IPS DF 6.9 (cell line): ENCODE results near the gene TBC1D7.

ENCODE experiments used
- DNase-seq: peaks from one replicate; pipeline ENCODE4 v3.0.0-alpha.2; 2013; ENCODE audit warnings: low read depth, low spot score
- H3K27ac ChIP-seq: one replicate; pipeline ENCODE4 v1.5.1; 2013; ENCODE audit warnings: low read length, control low read depth
- H3K27me3 ChIP-seq: 2 replicates; pipeline ENCODE4 v1.6.1; 2013; ENCODE audit warnings: mild to moderate bottlenecking, low read length; ENCODE audit not compliant: control insufficient read depth, insufficient read depth
- H3K36me3 ChIP-seq: 2 replicates; pipeline ENCODE4 v1.6.1; 2013; ENCODE audit warnings: low read length; ENCODE audit not compliant: control insufficient read depth, insufficient read depth
- H3K4me1 ChIP-seq: 2 replicates; pipeline ENCODE4 v1.6.1; 2013; ENCODE audit warnings: low read length; ENCODE audit not compliant: control insufficient read depth, insufficient read depth
- H3K4me3 ChIP-seq: 2 replicates; pipeline ENCODE4 v1.5.1; 2013; ENCODE audit warnings: mild to moderate bottlenecking, low read length
- H3K9me3 ChIP-seq: 2 replicates; pipeline ENCODE4 v1.6.1; 2013; ENCODE audit warnings: low read length, inconsistent platforms; ENCODE audit not compliant: control insufficient read depth, insufficient read depth
- WGBS: extraction: QIAGEN DNeasy Blood & Tissue Kit; methylation state at CpG from one replicate; pipeline ENCODE4 v1.1.7; 2013; ENCODE audit warnings: mixed read lengths, missing lambda C conversion rate; ENCODE audit not compliant: insufficient read length, insufficient coverage; 5-methylcytosine and 5-hydroxymethylcytosine counted together

Gene TBC1D7

GRCh38 chr6:13284646-13285045, 43.7 kb downstream of the TBC1D7 start:
- no peak for DNase-seq
- WGBS: no CpG with 5 or more reads among the region's 6 CpGs
- no peaks in the 10 kb centered on the region for H3K36me3 ChIP-seq
- peaks cover 2% of the 10 kb centered on the region; the same call in 1 of the 2 replicates for H3K4me1 ChIP-seq
- H3K9me3 ChIP-seq: no peaks in the 10 kb centered on the region; the same call in 1 of the 2 replicates
- H3K4me3 ChIP-seq: no peak overlapping the region
- no peaks in the 10 kb centered on the region for H3K27me3 ChIP-seq
- H3K27ac ChIP-seq: no peak overlapping the region

DNA sequence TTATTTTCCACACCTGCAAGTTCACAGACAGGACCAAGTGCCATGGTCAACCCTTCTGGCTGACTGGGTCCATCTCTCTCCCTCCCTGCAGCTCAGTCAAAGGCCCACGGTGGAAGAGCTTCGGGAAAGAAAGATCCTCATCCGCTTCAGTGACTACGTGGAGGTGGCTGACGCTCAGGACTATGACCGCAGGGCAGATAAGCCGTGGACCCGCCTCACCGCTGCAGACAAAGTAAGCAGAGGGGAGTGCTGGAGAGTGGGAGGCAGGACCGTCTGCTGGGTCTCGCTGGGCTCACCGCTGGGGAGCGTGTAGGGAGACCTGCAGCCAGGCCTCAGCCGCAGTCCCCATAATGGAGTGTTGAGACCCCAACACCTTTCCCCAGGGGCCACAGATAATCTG, 45.0 kb downstream of the TBC1D7 start:
- no peak for DNase-seq
- Histone ChIP-seq H3K36me3 (no peaks in the 10 kb centered on the region), H3K4me1 (peaks cover 2% of the 10 kb centered on the region; the same call in 1 of the 2 replicates), H3K4me3 (no peak overlapping the region), H3K27ac (no peak overlapping the region), H3K27me3 (no peaks in the 10 kb centered on the region), H3K9me3 (no peaks in the 10 kb centered on the region; the same call in 1 of the 2 replicates)
- WGBS: no CpG with 5 or more reads among the region's 14 CpGs

DNA sequence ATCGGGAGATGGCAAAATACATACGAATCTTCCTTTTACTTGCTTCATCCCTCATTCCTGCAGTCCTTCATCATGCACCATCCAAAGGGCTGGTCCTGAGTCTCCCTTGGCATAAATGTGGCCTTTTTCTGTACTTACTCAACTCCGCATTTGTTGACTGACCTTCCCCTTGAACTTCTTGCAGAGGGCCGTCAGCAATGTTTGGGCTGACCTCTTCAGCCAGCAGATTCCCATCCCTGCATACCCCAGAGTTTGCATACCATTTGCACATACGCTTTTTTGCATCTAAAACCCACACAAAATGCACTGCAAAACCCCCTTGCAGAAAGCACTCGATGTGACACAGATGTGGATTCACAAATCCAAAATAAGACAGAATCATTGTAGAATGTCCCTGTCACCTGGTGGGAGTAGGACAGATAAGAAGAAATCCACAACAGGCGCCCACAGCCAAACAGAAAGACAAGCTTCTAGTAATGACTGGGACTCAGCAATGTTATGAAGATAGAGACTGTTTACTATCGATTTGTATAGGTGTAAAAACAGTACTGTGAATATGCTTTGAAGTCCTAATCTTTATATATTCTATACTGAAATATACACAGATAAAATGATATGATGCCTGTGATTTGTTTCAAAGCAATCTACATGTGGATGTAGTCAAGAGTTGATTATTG, 45.8 kb downstream of the TBC1D7 start:
- no peak for DNase-seq
- H3K4me3 ChIP-seq: no peak overlapping the region
- H3K9me3 ChIP-seq: no peaks in the 10 kb centered on the region; the same call in 1 of the 2 replicates
- no peaks in the 10 kb centered on the region for H3K27me3 ChIP-seq
- peaks cover 2% of the 10 kb centered on the region; the same call in 1 of the 2 replicates for H3K4me1 ChIP-seq
- H3K36me3 ChIP-seq: no peaks in the 10 kb centered on the region
- no CpG with 5 or more reads among the region's 8 CpGs for WGBS
- no peak overlapping the region for H3K27ac ChIP-seq

DNA sequence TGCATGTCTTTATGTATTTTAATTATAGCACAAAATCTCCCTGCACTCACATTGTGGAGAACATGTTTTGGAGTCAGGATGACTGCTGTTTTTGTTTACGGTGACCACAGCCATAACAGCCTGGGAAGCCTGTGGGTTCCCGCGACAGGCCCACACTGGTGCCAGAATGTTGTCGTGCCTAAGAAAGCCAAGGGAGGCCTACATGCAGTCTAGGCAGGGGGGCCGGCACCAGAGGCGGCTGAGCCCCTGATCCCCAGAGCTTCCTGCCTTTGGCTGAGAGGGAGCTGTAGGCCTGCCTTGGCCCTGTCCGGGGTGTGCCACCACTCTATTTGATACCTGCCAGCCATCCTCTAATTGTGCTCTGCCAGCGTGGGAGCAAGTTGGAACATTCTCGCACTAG, 46.7 kb downstream of the TBC1D7 start:
- Histone ChIP-seq H3K27me3 (no peaks in the 10 kb centered on the region), H3K4me3 (no peak overlapping the region), H3K4me1 (peaks cover 2% of the 10 kb centered on the region; the same call in 1 of the 2 replicates), H3K9me3 (no peaks in the 10 kb centered on the region; the same call in 1 of the 2 replicates), H3K27ac (no peak overlapping the region), H3K36me3 (no peaks in the 10 kb centered on the region)
- WGBS: no CpG with 5 or more reads among the region's 9 CpGs
- no peak for DNase-seq

DNA sequence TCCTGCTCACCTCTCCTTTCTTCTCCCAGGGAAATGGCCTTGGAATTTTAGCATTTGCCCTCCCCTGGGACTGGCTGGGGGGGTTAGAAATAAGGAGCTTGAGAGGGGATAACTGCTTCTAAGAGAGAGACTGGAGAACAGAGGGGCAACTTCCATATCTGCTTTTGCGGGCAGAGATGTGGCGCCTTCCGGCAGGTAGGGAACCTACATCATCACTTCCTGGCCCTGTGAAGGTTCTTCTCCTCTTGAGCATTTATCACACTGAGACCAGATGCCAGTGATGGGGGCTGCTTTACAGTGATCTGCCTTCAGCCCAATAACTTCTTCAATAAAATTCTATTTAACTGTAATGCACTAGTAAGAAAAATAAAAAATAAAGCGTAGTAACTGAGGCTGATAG, 48.1 kb downstream of the TBC1D7 start:
- WGBS: no CpG with 5 or more reads among the region's 4 CpGs
- Histone ChIP-seq H3K36me3 (no peaks in the 10 kb centered on the region), H3K9me3 (no peaks in the 10 kb centered on the region)

DNA sequence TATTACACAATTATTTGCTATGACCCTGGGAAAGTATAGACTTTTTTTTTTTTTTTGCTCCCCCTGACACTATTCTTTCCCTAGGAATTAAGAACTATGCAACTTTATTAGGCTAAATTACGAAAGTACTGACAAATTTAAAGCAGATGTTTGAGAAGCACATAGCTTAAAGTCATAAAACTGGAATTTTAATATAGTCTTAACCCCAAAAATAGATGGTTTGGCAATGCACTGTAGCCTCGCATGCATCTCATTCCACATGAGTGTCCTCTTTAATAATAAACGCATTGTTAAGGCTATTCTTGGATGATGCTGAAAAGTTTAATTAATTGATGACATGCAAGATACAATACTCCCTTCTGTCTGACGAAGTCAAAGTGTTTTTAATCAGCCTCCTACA, 49.3 kb downstream of the TBC1D7 start:
- Histone ChIP-seq H3K9me3 (no peaks in the 10 kb centered on the region), H3K36me3 (no peaks in the 10 kb centered on the region), H3K27me3 (no peaks in the 10 kb centered on the region), H3K4me1 (peaks cover 2% of the 10 kb centered on the region; the same call in 1 of the 2 replicates), H3K27ac (no peak overlapping the region), H3K4me3 (no peak overlapping the region)
- no peak for DNase-seq
- WGBS: no CpG with 5 or more reads among the region's 4 CpGs

More for the DNA sequence above, 48.1 kb downstream of the TBC1D7 start:
- H3K4me3 ChIP-seq: no peak overlapping the region
- no peak overlapping the region for H3K27ac ChIP-seq
- peaks cover 2% of the 10 kb centered on the region; the same call in 1 of the 2 replicates for H3K4me1 ChIP-seq
- no peak for DNase-seq
- no peaks in the 10 kb centered on the region for H3K27me3 ChIP-seq

DNA sequence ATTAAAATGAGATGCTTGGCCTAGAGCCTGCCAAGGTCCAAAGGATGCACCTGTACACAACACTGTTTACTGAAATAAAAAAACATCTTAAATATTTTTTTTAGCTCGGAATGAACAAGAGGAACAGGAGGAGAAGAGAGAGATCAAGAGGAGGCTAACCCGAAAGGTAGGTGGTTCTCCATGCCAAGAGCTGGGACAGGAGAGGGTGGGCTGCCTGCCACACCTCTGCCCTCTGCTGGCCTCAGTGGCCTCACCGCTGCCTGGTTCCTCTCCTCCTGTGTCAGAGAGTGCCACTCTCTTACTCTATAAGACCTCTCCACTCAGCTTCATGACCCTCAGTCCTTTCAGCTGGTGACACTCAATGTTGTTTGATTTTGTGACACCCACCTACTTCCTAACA, 50.2 kb downstream of the TBC1D7 start:
- no peaks in the 10 kb centered on the region for H3K36me3 ChIP-seq
- H3K27ac ChIP-seq: no peak overlapping the region
- peaks cover under 1% of the 10 kb centered on the region; the same call in 1 of the 2 replicates for H3K4me1 ChIP-seq
- H3K27me3 ChIP-seq: no peaks in the 10 kb centered on the region
- no CpG with 5 or more reads among the region's 3 CpGs for whole genome bisulfite sequencing
- H3K4me3 ChIP-seq: no peak overlapping the region
- no peaks in the 10 kb centered on the region for H3K9me3 ChIP-seq
- peak; percentile 20 for DNase-seq

DNA sequence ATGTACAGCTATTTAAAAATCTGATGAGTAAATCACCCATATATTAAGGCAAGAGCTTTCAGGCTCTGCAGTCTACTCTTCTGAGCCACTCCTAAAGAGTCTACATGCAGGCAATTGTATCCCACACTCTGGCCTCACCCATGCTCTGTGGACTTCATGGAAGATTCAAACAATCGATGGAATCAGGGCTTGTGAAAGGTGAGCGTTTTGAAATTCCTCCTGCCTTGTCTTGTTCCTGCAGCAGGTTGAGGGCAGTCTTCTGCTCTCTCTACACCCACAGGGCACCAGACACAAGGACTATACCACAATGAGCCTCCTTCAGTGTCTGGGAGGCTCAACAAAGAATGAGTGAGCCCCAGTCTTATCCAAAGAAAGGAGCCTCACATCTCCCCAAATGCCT, 51.1 kb downstream of the TBC1D7 start:
- Histone ChIP-seq H3K36me3 (no peaks in the 10 kb centered on the region), H3K27me3 (no peaks in the 10 kb centered on the region), H3K9me3 (no peaks in the 10 kb centered on the region), H3K4me3 (no peak overlapping the region), H3K27ac (no peak overlapping the region), H3K4me1 (no peaks in the 10 kb centered on the region)
- DNase-seq: no peak
- WGBS: no CpG with 5 or more reads among the region's 2 CpGs

GRCh38 chr6:13275435-13275989, 52.8 kb downstream of the TBC1D7 start:
- H3K4me3 ChIP-seq: no peak overlapping the region
- DNase-seq: no peak
- H3K27ac ChIP-seq: no peak overlapping the region
- no peaks in the 10 kb centered on the region for H3K36me3 ChIP-seq
- H3K4me1 ChIP-seq: 0 out of 2 replicates have a peak, but pooled peaks cover 1% of the 10 kb centered on the region
- no CpG with 5 or more reads among the region's 8 CpGs for WGBS
- no peaks in the 10 kb centered on the region for H3K27me3 ChIP-seq
- no peaks in the 10 kb centered on the region for H3K9me3 ChIP-seq

- Histone ChIP-seq H3K4me3 (no peak overlapping the region), H3K9me3 (no peaks in the 10 kb centered on the region), H3K27ac (no peak overlapping the region), H3K36me3 (no peaks in the 10 kb centered on the region), H3K4me1 (0 out of 2 replicates have a peak, but pooled peaks cover 1% of the 10 kb centered on the region), H3K27me3 (no peaks in the 10 kb centered on the region)
- no peak for DNase-seq
- whole genome bisulfite sequencing: no CpG with 5 or more reads among the region's 6 CpGs
Measured at GRCh38 chr6:13274707-13275434, 53.5 kb downstream of the TBC1D7 start.
